ENCODE measurements around the gene SNX25. TPM values are rescaled to one million over a fixed set of nuclear protein-coding genes. Genes with fewer than 3 reads are reported as not detected.

SNX25 gene
- total RNA-seq, 1 donor from 2014 or later, result 29.5 TPM

DNA sequence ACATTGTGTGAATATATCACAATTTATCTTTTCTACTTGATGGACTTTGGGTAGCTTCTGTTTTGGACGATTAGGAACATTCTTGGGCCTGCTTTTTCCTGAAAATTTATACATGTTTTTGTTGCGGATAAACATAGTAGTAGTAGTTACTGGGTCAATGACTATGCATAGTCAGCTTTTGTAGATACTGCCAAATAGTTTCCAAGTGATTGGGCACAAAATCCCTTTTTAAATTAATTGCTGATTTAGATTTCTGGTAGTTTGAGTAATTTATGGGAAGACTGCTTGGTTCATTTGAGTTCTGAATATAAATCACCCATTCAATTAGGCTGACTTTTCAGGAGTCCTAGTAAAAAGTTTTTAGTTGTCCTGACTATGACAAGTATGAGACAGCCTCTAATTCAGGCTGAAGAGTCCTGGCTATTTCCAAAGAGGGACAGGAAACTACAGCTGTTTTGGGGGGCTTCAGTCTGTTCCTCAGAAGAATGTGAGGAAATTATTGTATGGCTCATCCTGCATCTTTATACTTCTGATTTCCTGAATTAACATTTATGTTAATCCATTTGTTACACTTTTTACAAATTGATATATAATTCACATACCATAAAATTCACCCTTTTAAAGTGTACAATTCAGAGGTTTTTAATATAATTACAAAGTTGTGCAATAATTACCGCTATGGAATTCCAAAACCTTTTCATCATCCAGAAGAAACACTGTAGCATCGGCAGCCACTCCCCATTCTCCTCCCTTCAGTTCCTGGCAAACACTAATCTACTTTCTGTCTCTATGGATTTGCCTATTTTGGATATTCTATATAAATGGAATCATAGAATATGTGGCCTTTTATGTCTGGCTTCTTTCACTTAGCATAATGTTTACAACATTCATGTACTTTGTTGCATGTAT is 172.1 kb downstream of the SNX25 start:
- no peak overlapping the region for H3K27ac Mint-ChIP-seq (ENCODE audit: unreplicated experiment)
- H2AFZ ChIP-seq (ENCODE audit: low read depth, low read length), result no peak overlapping the region
- peaks cover 3% of the 10 kb centered on the region for H3K9me3 Mint-ChIP-seq (ENCODE audit: unreplicated experiment)
- TF ChIP-seq CTCF (IDR thresholded peaks at IDR 0.05; ENCODE audit: insufficient read depth, low read depth, low read length), result no peak
- no peak for TF ChIP-seq EZH2 (IDR thresholded peaks at IDR 0.05; ENCODE audit: insufficient read depth, low read length)
- H3K4me3 Mint-ChIP-seq (ENCODE audit: unreplicated experiment), result no peak overlapping the region
- no peaks in the 10 kb centered on the region for H3K27me3 Mint-ChIP-seq (ENCODE audit: low read depth, unreplicated experiment)
- H3K9me3 ChIP-seq (ENCODE audit: insufficient read depth, low read depth, low read length), result no peaks in the 10 kb centered on the region
- FAIRE-seq, result no peak
- no peaks in the 10 kb centered on the region for H3K79me2 ChIP-seq (ENCODE audit: insufficient read depth, low read length)
- H3K4me2 ChIP-seq (ENCODE audit: low read length), result no peak overlapping the region
- H3K36me3 Mint-ChIP-seq (ENCODE audit: low read depth, unreplicated experiment), result peaks cover 22% of the 10 kb centered on the region
- H3K27me3 ChIP-seq (ENCODE audit: insufficient read depth, low read length), result no peaks in the 10 kb centered on the region
- no peaks in the 10 kb centered on the region for H4K20me1 ChIP-seq (ENCODE audit: insufficient read depth, low read length)
- no peaks in the 10 kb centered on the region for H3K4me1 ChIP-seq (ENCODE audit: insufficient read depth, low read length)
- no peak overlapping the region for H3K4me3 ChIP-seq (ENCODE audit: insufficient read depth, low read depth, low read length)
- peaks cover 3% of the 10 kb centered on the region for H3K4me1 Mint-ChIP-seq (ENCODE audit: low read depth, unreplicated experiment)
- no peak overlapping the region for H3K27ac ChIP-seq (ENCODE audit: low read depth, low read length)
- H3K9ac ChIP-seq (ENCODE audit: low read length), result no peak overlapping the region
- H3K36me3 ChIP-seq (ENCODE audit: insufficient read depth, low read length), result no peaks in the 10 kb centered on the region
- DNase-seq (ENCODE audit: low read depth), result peak; percentile 26

DNA sequence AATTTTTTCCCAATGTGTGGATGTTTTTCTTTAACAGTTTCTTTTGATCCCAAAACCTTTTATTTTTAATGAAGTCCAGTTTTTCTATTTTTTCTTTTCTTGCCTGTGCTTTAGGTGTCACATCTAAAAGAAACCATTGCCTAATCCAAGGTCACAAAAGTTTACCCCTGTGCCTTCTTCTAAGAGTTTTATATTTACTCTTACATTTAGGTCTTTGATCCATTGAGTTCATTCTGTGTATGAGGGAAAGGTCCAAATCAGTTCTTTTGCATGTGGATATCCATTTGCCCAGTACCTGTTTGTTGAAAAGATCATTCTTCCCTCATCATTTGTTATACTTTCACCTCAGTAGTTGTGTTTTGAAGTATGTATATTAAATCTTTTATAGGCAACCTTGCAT is 173.4 kb downstream of the SNX25 start:
- Histone ChIP-seq H3K36me3 (ENCODE audit: insufficient read depth, low read length) (no peaks in the 10 kb centered on the region), H3K9me3 (ENCODE audit: insufficient read depth, low read depth, low read length) (no peaks in the 10 kb centered on the region), H3K4me3 (ENCODE audit: insufficient read depth, low read depth, low read length) (no peak overlapping the region), H3K27me3 (ENCODE audit: insufficient read depth, low read length) (no peaks in the 10 kb centered on the region), H3K79me2 (ENCODE audit: insufficient read depth, low read length) (no peaks in the 10 kb centered on the region), H2AFZ (ENCODE audit: low read depth, low read length) (no peak overlapping the region), H3K27ac (ENCODE audit: low read depth, low read length) (no peak overlapping the region), H3K4me2 (ENCODE audit: low read length) (no peak overlapping the region), H4K20me1 (ENCODE audit: insufficient read depth, low read length) (no peaks in the 10 kb centered on the region), H3K9ac (ENCODE audit: low read length) (no peak overlapping the region), H3K4me1 (ENCODE audit: insufficient read depth, low read length) (no peaks in the 10 kb centered on the region)
- Mint-ChIP-seq H3K9me3 (ENCODE audit: unreplicated experiment) (peaks cover 3% of the 10 kb centered on the region), H3K4me3 (ENCODE audit: unreplicated experiment) (no peak overlapping the region), H3K27me3 (ENCODE audit: low read depth, unreplicated experiment) (no peaks in the 10 kb centered on the region), H3K27ac (ENCODE audit: unreplicated experiment) (no peak overlapping the region), H3K36me3 (ENCODE audit: low read depth, unreplicated experiment) (peaks cover 18% of the 10 kb centered on the region), H3K4me1 (ENCODE audit: low read depth, unreplicated experiment) (peaks cover 3% of the 10 kb centered on the region)
- TF ChIP-seq EZH2 (IDR thresholded peaks at IDR 0.05; ENCODE audit: insufficient read depth, low read length) (no peak), CTCF (IDR thresholded peaks at IDR 0.05; ENCODE audit: insufficient read depth, low read depth, low read length) (no peak)
- FAIRE-seq (no peak), DNase-seq (ENCODE audit: low read depth) (no peak)

GRCh38 chr4:185383451-185383850 is 174.1 kb downstream of the SNX25 start:
- Histone ChIP-seq H3K36me3 (ENCODE audit: insufficient read depth, low read length) (no peaks in the 10 kb centered on the region), H3K27ac (ENCODE audit: low read depth, low read length) (no peak overlapping the region), H3K79me2 (ENCODE audit: insufficient read depth, low read length) (no peaks in the 10 kb centered on the region), H3K9ac (ENCODE audit: low read length) (no peak overlapping the region), H3K27me3 (ENCODE audit: insufficient read depth, low read length) (no peaks in the 10 kb centered on the region), H3K4me2 (ENCODE audit: low read length) (no peak overlapping the region), H3K4me1 (ENCODE audit: insufficient read depth, low read length) (no peaks in the 10 kb centered on the region), H3K4me3 (ENCODE audit: insufficient read depth, low read depth, low read length) (no peak overlapping the region), H2AFZ (ENCODE audit: low read depth, low read length) (no peak overlapping the region), H3K9me3 (ENCODE audit: insufficient read depth, low read depth, low read length) (no peaks in the 10 kb centered on the region), H4K20me1 (ENCODE audit: insufficient read depth, low read length) (no peaks in the 10 kb centered on the region)
- Mint-ChIP-seq H3K9me3 (ENCODE audit: unreplicated experiment) (peaks cover 3% of the 10 kb centered on the region), H3K27me3 (ENCODE audit: low read depth, unreplicated experiment) (no peaks in the 10 kb centered on the region), H3K4me3 (ENCODE audit: unreplicated experiment) (no peak overlapping the region), H3K36me3 (ENCODE audit: low read depth, unreplicated experiment) (peaks cover 19% of the 10 kb centered on the region), H3K27ac (ENCODE audit: unreplicated experiment) (no peak overlapping the region), H3K4me1 (ENCODE audit: low read depth, unreplicated experiment) (peaks cover 3% of the 10 kb centered on the region)
- FAIRE-seq, result no peak
- TF ChIP-seq EZH2 (IDR thresholded peaks at IDR 0.05; ENCODE audit: insufficient read depth, low read length), result no peak
- TF ChIP-seq CTCF (IDR thresholded peaks at IDR 0.05; ENCODE audit: insufficient read depth, low read depth, low read length), result no peak
- no peak for DNase-seq (ENCODE audit: low read depth)
